Activated CD8-positive, alpha-beta memory T cell treated with anti-CD3 and anti-CD28 coated beads for 48 hours (primary cell): ENCODE results near the gene TSPAN12.

Experiments
- DNase-seq, 3 experiments: peaks; one replicate each; pipeline ENCODE4 v3.0.0-alpha.2; 2020; ENCODE audit warnings: low read depth in 2 of 3, low spot score in 2 of 3

Gene TSPAN12

DNA sequence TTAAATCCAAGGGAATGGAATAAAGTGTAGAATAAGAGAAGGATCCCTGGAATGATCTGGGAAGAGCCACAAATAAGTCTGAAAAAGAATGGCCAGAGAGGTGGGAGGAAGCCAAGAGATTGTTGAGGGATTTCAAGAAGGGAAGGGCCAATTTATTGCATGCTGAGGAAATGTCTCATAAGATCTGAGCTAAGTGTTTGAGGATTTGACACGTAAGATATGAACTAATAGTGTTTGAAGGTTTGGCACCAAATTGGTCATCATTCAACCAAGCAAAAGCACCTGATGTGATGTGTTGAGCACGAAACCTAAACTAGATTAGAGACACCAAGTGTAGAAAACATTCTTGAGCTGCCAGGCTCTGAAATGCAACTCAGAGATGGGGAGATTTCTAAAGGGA, 97.9 kb downstream of the TSPAN12 start:
- DNase-seq = no peak

DNA sequence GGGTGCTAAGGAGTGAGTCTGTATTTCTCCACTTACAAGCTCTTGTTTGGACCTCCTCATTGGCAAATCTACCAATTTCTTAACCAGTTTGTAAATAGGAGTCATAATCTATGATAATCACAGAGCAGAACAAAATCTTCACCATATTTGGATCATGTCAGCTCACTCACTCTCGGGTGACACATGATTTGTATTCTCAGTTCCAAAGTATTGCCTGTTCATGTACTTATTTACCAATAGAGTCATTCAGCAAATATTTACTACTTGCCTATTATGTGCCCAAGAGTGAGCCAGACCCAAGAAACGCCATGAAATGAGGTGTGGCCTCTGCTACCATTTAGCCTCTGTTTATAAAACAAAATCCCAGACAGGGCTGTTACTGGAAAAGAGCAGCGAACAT, 114.8 kb downstream of the TSPAN12 start:
- DNase-seq = no peak

- no peak for DNase-seq
These were observed 115.6 kb downstream of the TSPAN12 start for GRCh38 chr7:120742372-120742771.

DNA sequence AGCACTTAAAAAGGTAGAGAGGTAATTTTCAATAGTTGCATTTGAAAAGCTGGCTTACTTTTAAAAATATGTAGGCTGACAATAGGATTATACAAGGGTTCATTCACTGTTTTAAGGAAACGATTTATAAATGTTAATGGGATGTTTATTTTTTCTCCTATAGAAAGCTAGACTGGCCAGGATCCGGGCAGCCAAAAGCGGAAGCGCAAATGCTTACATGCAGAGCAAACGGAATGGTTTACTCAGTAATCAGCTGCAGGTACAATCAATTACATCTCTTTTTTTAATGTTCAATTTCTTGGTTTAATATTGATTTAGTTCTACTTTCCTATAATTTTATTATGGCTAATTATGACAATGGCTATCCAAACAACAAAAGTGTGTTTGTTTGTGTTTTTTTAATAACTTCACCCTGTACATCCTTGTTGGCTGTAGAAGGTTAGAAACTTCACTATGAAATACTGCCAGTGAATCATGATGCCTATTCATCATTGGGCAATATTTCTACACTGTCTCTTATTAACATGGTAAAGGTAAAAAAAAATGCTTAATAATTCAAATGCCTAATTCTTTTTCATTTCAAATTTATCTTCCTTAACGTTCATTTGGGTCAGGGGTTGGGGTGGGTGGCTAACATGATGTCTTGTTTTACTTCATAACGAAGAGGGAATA, 116.4 kb downstream of the TSPAN12 start:
- no peak for DNase-seq

DNA sequence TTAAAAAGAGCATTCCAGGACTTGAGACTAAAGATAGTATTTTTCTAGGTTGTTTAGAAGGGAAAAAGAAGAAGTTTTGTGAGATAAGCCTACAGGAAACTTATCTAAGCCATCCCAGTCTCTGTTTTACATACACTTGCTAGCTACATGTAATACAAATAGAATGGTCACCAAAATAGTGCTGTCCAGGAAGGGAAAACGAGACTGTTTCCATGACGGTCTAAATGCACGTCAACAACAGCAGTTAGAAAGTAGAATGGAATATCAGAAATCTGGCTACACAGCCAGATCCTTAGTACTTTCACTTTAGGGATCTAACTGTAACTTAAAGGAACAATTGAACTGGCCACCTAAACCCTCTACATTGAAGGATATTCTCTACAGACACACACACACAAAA, 117.6 kb downstream of the TSPAN12 start:
- no peak for DNase-seq

- DNase-seq = no peak
These were observed 119.1 kb downstream of the TSPAN12 start for GRCh38 chr7:120738816-120739215.
